H1 (cell line): ENCODE measurements around the gene INO80C. TPM values are rescaled to one million over a fixed set of nuclear protein-coding genes. Genes with fewer than 3 reads are reported as not detected.

Experiments used
- CTCF ChIA-PET: fragments of 300-600 bp; sonication (Branson Sonifier 250); formaldehyde crosslinking; loops from one replicate; lab custom pipeline; 2021; ENCODE audit not compliant: partially characterized antibody; lab: Charles Lee
- POLR2A ChIA-PET: fragments of 300-600 bp; sonication (Branson Sonifier 250); formaldehyde crosslinking; loops from one replicate; lab custom pipeline; 2021; ENCODE audit warnings: inconsistent platforms; ENCODE audit not compliant: partially characterized antibody; lab: Charles Lee
- DNase-seq, 2 experiments: peaks; one replicate each; pipeline versions ENCODE4 v3.0.0 to v3.0.0-alpha.2; 2010 to 2022; ENCODE audit warnings: low spot score in 2 of 2, low read depth in 1 of 2, mixed read lengths in 1 of 2
- FAIRE-seq: peaks from 2 replicates; lab custom pipeline; 2011; peaks lifted over from hg19 to GRCh38; lab: Jason Lieb, UNC
- H2AFZ ChIP-seq: 2 replicates; pipeline ENCODE4 v1.8.1; 2012; ENCODE audit warnings: low read length, inconsistent platforms
- H2AK5ac ChIP-seq: 2 replicates; pipeline ENCODE4 v1.6.1; 2013; ENCODE audit warnings: low read depth, low read length
- H2BK120ac ChIP-seq: replicated peaks from 2 replicates; pipeline ENCODE3; 2013; ENCODE audit warnings: low read depth, low read length, inconsistent platforms
- H2BK12ac ChIP-seq: 2 replicates; pipeline ENCODE4 v1.6.1; 2013; ENCODE audit warnings: low read depth, low read length
- H2BK15ac ChIP-seq: 2 replicates; pipeline ENCODE4 v1.6.1; 2013; ENCODE audit warnings: low read length
- H2BK20ac ChIP-seq: 2 replicates; pipeline ENCODE4 v1.6.1; 2013; ENCODE audit warnings: low read length
- H2BK5ac ChIP-seq: 2 replicates; pipeline ENCODE4 v1.6.1; 2013; ENCODE audit warnings: low read depth, low read length
- H3K14ac ChIP-seq: 2 replicates; pipeline ENCODE4 v1.6.1; 2013; ENCODE audit warnings: inconsistent platforms; ENCODE audit not compliant: insufficient read length
- H3K18ac ChIP-seq: 2 replicates; pipeline ENCODE4 v1.6.1; 2013; ENCODE audit warnings: low read length; ENCODE audit errors: extremely low read depth
- H3K23ac ChIP-seq: 2 replicates; pipeline ENCODE4 v1.6.1; 2013; ENCODE audit warnings: inconsistent platforms; ENCODE audit not compliant: insufficient read length
- H3K23me2 ChIP-seq: 2 replicates; pipeline ENCODE4 v1.6.1; 2013; ENCODE audit warnings: low read depth, low read length
- H3K27ac ChIP-seq: 2 replicates; pipeline ENCODE4 v1.6.1; 2011; ENCODE audit warnings: low read depth, low read length, inconsistent platforms
- H3K27me3 ChIP-seq, 4 experiments: replicated peaks in 1 of 4; 1 replicate in 1 of 4; 2 replicates in 3 of 4; pipeline versions ENCODE4 v1.6.1 to v1.8.1; 2011 to 2013; ENCODE audit warnings: low read length in 3 of 4, mild to moderate bottlenecking in 3 of 4, inconsistent platforms in 2 of 4, mixed read lengths in 2 of 4, moderate library complexity in 1 of 4; ENCODE audit not compliant: control insufficient read depth in 3 of 4, insufficient read depth in 3 of 4; ENCODE audit errors: extremely low read depth in 1 of 4
- H3K36me3 ChIP-seq, 4 experiments: 2 replicates each; pipeline versions ENCODE4 v1.6.1 to v1.8.1; 2011 to 2013; ENCODE audit warnings: mild to moderate bottlenecking in 4 of 4, low read length in 3 of 4, moderate library complexity in 2 of 4, control low read depth in 1 of 4, inconsistent platforms in 1 of 4; ENCODE audit not compliant: insufficient read depth in 4 of 4, control insufficient read depth in 2 of 4
- H3K4ac ChIP-seq: replicated peaks from 2 replicates; pipeline ENCODE3; 2013; ENCODE audit warnings: low read length, low read depth, mixed read lengths, inconsistent platforms; ENCODE audit not compliant: insufficient read length
- H3K4me1 ChIP-seq, 4 experiments: replicated peaks in 1 of 4; 1 replicate in 1 of 4; 2 replicates in 3 of 4; pipeline versions ENCODE4 v1.6.1 to v1.8.1; 2011 to 2013; ENCODE audit warnings: low read length in 3 of 4, inconsistent platforms in 2 of 4, mixed read lengths in 1 of 4; ENCODE audit not compliant: insufficient read depth in 4 of 4, control insufficient read depth in 3 of 4
- H3K4me2 ChIP-seq, 2 experiments: 2 replicates each; pipeline versions ENCODE4 v1.6.1 to v1.8.1; 2011 to 2013; ENCODE audit warnings: low read depth in 2 of 2, low read length in 2 of 2, control low read depth in 1 of 2, inconsistent platforms in 1 of 2, mild to moderate bottlenecking in 1 of 2; ENCODE audit not compliant: insufficient read depth in 1 of 2
- H3K4me3 ChIP-seq, 4 experiments: fragments of 200-600, 300-600 bp in 1 of 4; sonication (generic), shearing (Covaris generic), sonication (Bioruptor Twin) in 1 of 4; 2 replicates each; pipeline versions ENCODE4 v1.5.1 to v1.8.1; 2011 to 2016; ENCODE audit warnings: low read length in 4 of 4, low read depth in 3 of 4, control low read depth in 2 of 4, inconsistent platforms in 2 of 4, mild to moderate bottlenecking in 2 of 4, mixed read lengths in 1 of 4, moderate library complexity in 1 of 4; ENCODE audit not compliant: insufficient read depth in 2 of 4; ENCODE audit errors: extremely low read depth in 1 of 4
- H3K56ac ChIP-seq: replicated peaks from 2 replicates; pipeline ENCODE3; 2013; ENCODE audit warnings: low read depth, mild to moderate bottlenecking, mixed read lengths, low read length, inconsistent platforms; ENCODE audit not compliant: insufficient read length
- H3K79me1 ChIP-seq: 2 replicates; pipeline ENCODE4 v1.6.1; 2013; ENCODE audit warnings: low read depth, low read length, control low read depth
- H3K79me2 ChIP-seq, 2 experiments: 2 replicates each; pipeline versions ENCODE4 v1.6.1 to v1.8.1; 2012 to 2013; ENCODE audit warnings: low read length in 2 of 2, mild to moderate bottlenecking in 2 of 2, inconsistent platforms in 1 of 2; ENCODE audit not compliant: insufficient read depth in 2 of 2, control insufficient read depth in 1 of 2
- H3K9ac ChIP-seq, 4 experiments: replicated peaks in 1 of 4; 1 replicate in 1 of 4; 2 replicates in 3 of 4; pipeline versions ENCODE4 v1.6.1 to v1.8.1; 2011 to 2013; ENCODE audit warnings: low read depth in 3 of 4, low read length in 3 of 4, control low read depth in 2 of 4, mild to moderate bottlenecking in 2 of 4, moderate library complexity in 2 of 4, inconsistent platforms in 1 of 4; ENCODE audit errors: extremely low read depth in 1 of 4
- H3K9me3 ChIP-seq, 2 experiments: 2 replicates each; pipeline versions ENCODE4 v1.6.1 to v1.8.1; 2012 to 2013; ENCODE audit warnings: mild to moderate bottlenecking in 2 of 2, moderate library complexity in 2 of 2, control low read depth in 1 of 2, inconsistent platforms in 1 of 2, low read depth in 1 of 2, low read length in 1 of 2, mixed read lengths in 1 of 2; ENCODE audit not compliant: insufficient read depth in 2 of 2
- H4K20me1 ChIP-seq, 2 experiments: replicated peaks in 1 of 2; 2 replicates each; pipeline versions ENCODE3 to v1.8.1; 2011 to 2013; ENCODE audit warnings: inconsistent platforms in 2 of 2, low read length in 2 of 2, mild to moderate bottlenecking in 1 of 2; ENCODE audit not compliant: insufficient read depth in 2 of 2, control insufficient read depth in 1 of 2
- H4K5ac ChIP-seq: 2 replicates; pipeline ENCODE4 v1.6.1; 2013; ENCODE audit warnings: low read length, low read depth, mixed read lengths, inconsistent platforms; ENCODE audit not compliant: insufficient read length
- H4K8ac ChIP-seq: 2 replicates; pipeline ENCODE4 v1.8.0; 2013; ENCODE audit warnings: mild to moderate bottlenecking, moderate library complexity, low read length, inconsistent platforms; ENCODE audit not compliant: insufficient read depth; ENCODE audit errors: extremely low read depth
- H4K91ac ChIP-seq: replicated peaks from 2 replicates; pipeline ENCODE3; 2013; ENCODE audit warnings: low read length, mixed read lengths, inconsistent platforms; ENCODE audit not compliant: insufficient read length
- ATF2 ChIP-seq: IDR thresholded peaks from 2 replicates; pipeline ENCODE4 v1.6.1; 2012; ENCODE audit warnings: low read length, inconsistent platforms
- BCL11A ChIP-seq, 2 experiments: IDR thresholded peaks; one replicate each; pipeline ENCODE4 v1.6.1; 2011; ENCODE audit warnings: low read depth in 2 of 2, low read length in 2 of 2, mild to moderate bottlenecking in 2 of 2
- BRCA1 ChIP-seq: IDR thresholded peaks from 2 replicates; pipeline ENCODE4 v1.6.1; 2012; ENCODE audit warnings: low read depth, low read length, improper control_type of control experiment
- CBX5 ChIP-seq: fragments of 300-800, 300-1000 bp; sonication (generic); IDR thresholded peaks from 2 replicates; pipeline ENCODE4 v1.7.1; 2016; ENCODE audit warnings: antibody characterized with exemption, low read length, low read depth
- CREB1 ChIP-seq: IDR thresholded peaks from 2 replicates; pipeline ENCODE4 v1.6.1; 2012; ENCODE audit warnings: inconsistent platforms
- GTF2F1 ChIP-seq: IDR thresholded peaks from 2 replicates; pipeline ENCODE4 v1.6.1; 2012; ENCODE audit warnings: low read depth, low read length, improper control_type of control experiment, borderline replicate concordance
- HDAC6 ChIP-seq: IDR thresholded peaks from one replicate; pipeline ENCODE4 v1.7.1; 2012; ENCODE audit warnings: low read depth, mild to moderate bottlenecking, inconsistent platforms, low read length, moderate library complexity
- JUN ChIP-seq: IDR thresholded peaks from 2 replicates; pipeline ENCODE4 v1.6.1; 2011; ENCODE audit warnings: low read depth, mild to moderate bottlenecking, improper control_type of control experiment, low read length
- SIN3A ChIP-seq, 2 experiments: IDR thresholded peaks in 1 of 2; conservative IDR thresholded peaks in 1 of 2; 2 replicates each; pipeline ENCODE4 v1.6.1; 2011 to 2012; ENCODE audit warnings: low read length in 2 of 2, improper control_type of control experiment in 1 of 2, low read depth in 1 of 2, mild to moderate bottlenecking in 1 of 2
- SUZ12 ChIP-seq: fragments of 200-600 bp; sonication (generic); IDR thresholded peaks from 2 replicates; pipeline ENCODE4 v1.6.1; 2012; ENCODE audit warnings: mild to moderate bottlenecking, inconsistent platforms, low read length, moderate library complexity, mixed read lengths
- TCF12 ChIP-seq: IDR thresholded peaks from 2 replicates; pipeline ENCODE4 v1.6.1; 2011; ENCODE audit warnings: low read depth, mild to moderate bottlenecking, low read length
- TEAD4 ChIP-seq: IDR thresholded peaks from 2 replicates; pipeline ENCODE4 v1.6.1; 2012; ENCODE audit warnings: low read depth, low read length, inconsistent platforms, mixed read lengths
- WGBS, 2 experiments: shearing (Covaris generic) in 1 of 2; methylation state at CpG; one replicate each; pipeline versions ENCODE4 v1.1.6 to v1.1.7; 2013 to 2015; ENCODE audit warnings: low lambda C conversion rate in 2 of 2, mixed read lengths in 2 of 2, inconsistent platforms in 1 of 2, low coverage in 1 of 2, missing lambda C conversion rate in 1 of 2; ENCODE audit not compliant: insufficient replicate concordance in 2 of 2, insufficient coverage in 1 of 2, insufficient read length in 1 of 2; ENCODE audit errors: extremely low coverage in 1 of 2, missing lambda C conversion rate in 1 of 2; 5-methylcytosine and 5-hydroxymethylcytosine counted together
- polyA plus RNA-seq, 7 experiments: library from polyadenylated mRNA; depleted of rRNA in 3 of 7; stranded (reverse) in 5 of 7; unstranded in 2 of 7; fragments of >200 nt in 5 of 7; fragments of 200-250 nt in 2 of 7; gene quantifications; 1 replicate in 5 of 7; 2 replicates in 1 of 7; 4 replicates in 1 of 7; pipeline versions ENCODE4 v1.2.1 to v1.2.3, GENCODE V29; 2011 to 2013; ENCODE audit warnings: missing spikeins in 2 of 7, mixed read lengths in 2 of 7
- total RNA-seq: library from RNA; stranded (reverse); fragmentation: NEBNext Ultra II Directional; extraction: Animal tissue kit (Norgen Biotek cat#: 25700); gene quantifications from 2 replicates; pipeline ENCODE4 v1.2.1, GENCODE V29; 2021

The INO80C gene
- total and polyA plus RNA-seq, 2 of the 8 experiments (the other 6 are each of a cell fraction or from before 2014, with no cell fraction given), result 30.1 to 48.9 TPM

GRCh38 chr18:35460736-35461161 lies 37.0 kb downstream of the INO80C start:
- no peaks in the 10 kb centered on the region for H3K36me3 ChIP-seq
- no peaks in the 10 kb centered on the region for H4K20me1 ChIP-seq
- no peak overlapping the region for H3K23ac ChIP-seq
- H3K79me1 ChIP-seq, result no peaks in the 10 kb centered on the region
- no peak overlapping the region for H2BK120ac ChIP-seq
- H3K9ac ChIP-seq, result no peak overlapping the region
- H4K91ac ChIP-seq, result no peak overlapping the region
- H2AFZ ChIP-seq, result no peak overlapping the region
- H4K8ac ChIP-seq, result no peak overlapping the region
- no peaks in the 10 kb centered on the region for H3K27me3 ChIP-seq
- no peak overlapping the region for H3K56ac ChIP-seq
- no peak overlapping the region for H3K4me3 ChIP-seq
- WGBS, 2 experiments, result 100% methylated on average over 1 of the region's 1 CpG; no CpG with 5 or more reads in 1 of the 2 experiments
- H3K23me2 ChIP-seq, result no peaks in the 10 kb centered on the region
- FAIRE-seq, result no peak
- H3K4me2 ChIP-seq, result no peak overlapping the region
- no peak overlapping the region for H2BK15ac ChIP-seq
- ChIA-PET POLR2A (no interaction called here), CTCF (interaction anchor here (0.6 kb wide), 1 partner anchor 183 kb away, joined by 3 read pairs; no protein-coding TSS in a partner anchor)
- H4K5ac ChIP-seq, result no peak overlapping the region
- no peak overlapping the region for H3K14ac ChIP-seq
- no peak overlapping the region for H2BK12ac ChIP-seq
- H3K27ac ChIP-seq, result no peak overlapping the region
- no peak overlapping the region for H2BK5ac ChIP-seq
- H3K9me3 ChIP-seq, result no peaks in the 10 kb centered on the region
- H3K18ac ChIP-seq, result no peak overlapping the region
- no peak overlapping the region for H2BK20ac ChIP-seq
- H3K4ac ChIP-seq, result no peak overlapping the region
- no peaks in the 10 kb centered on the region for H3K79me2 ChIP-seq
- H3K4me1 ChIP-seq, result peaks cover 0 to 12% (median 4%) of the 10 kb centered on the region in 4 experiments; a peak in 4 of 7 replicates
- no peak overlapping the region for H2AK5ac ChIP-seq
- DNase-seq, result no peak
- TF ChIP-seq HDAC6 (no peak), SUZ12 (no peak), CREB1 (no peak), TCF12 (no peak), BCL11A (IDR thresholded peaks at IDR 0.05; ENCODE audit: low read depth in 2 of 2, low read length in 2 of 2) (no peak), CBX5 (no peak), BRCA1 (no peak), TEAD4 (no peak), JUN (no peak), SIN3A (conservative IDR thresholded peaks at IDR 0.05 in 1 of 2, IDR thresholded peaks at IDR 0.05 in 1 of 2; ENCODE audit: low read depth in 1 of 2, low read length in 2 of 2) (no peak), ATF2 (no peak), GTF2F1 (no peak)
